HepG2 (cell line): ENCODE data around the gene XXYLT1. TPM values are rescaled to one million over a fixed set of nuclear protein-coding genes. Genes with fewer than 3 reads are reported as not detected.

Experiments used
- IRX3 ChIP-seq: sonication (generic); formaldehyde crosslinking; IDR thresholded peaks from 2 replicates; pipeline ENCODE4 v1.8.1; 2023; ENCODE audit warnings: mild to moderate bottlenecking, low read depth, missing genetic modification reagents, borderline replicate concordance
- REPIN1 ChIP-seq: sonication (generic); formaldehyde crosslinking; IDR thresholded peaks from 2 replicates; pipeline ENCODE4 v1.8.0; 2022; ENCODE audit warnings: missing genetic modification reagents, low read depth, mild to moderate bottlenecking, borderline replicate concordance
- polyA plus RNA-seq, 8 experiments: library from polyadenylated mRNA; depleted of rRNA in 3 of 8; stranded (reverse) in 7 of 8; unstranded in 1 of 8; fragments of >200 nt; fragmentation: Illumina TruSeq in 4 of 8; extraction: Trizol in 4 of 8; gene quantifications; 2 replicates each; pipeline versions ENCODE4 v1.2.1 to v1.2.3, GENCODE V29; 2011 to 2016; ENCODE audit warnings: low read depth in 4 of 8, missing spikeins in 1 of 8, mixed read lengths in 1 of 8; ENCODE audit not compliant: insufficient read depth in 1 of 8
- total RNA-seq, 5 experiments: library from RNA; depleted of rRNA; stranded (reverse); fragments of >200 nt; fragmentation: Illumina TruSeq; extraction: Trizol; gene quantifications; 2 replicates each; pipeline ENCODE4 v1.2.3, GENCODE V29; 2016; ENCODE audit warnings: low read depth in 1 of 5
- TF ChIP-seq, protein P1 (sequence below): sonication (generic); formaldehyde crosslinking; conservative IDR thresholded peaks from 2 replicates; pipeline ENCODE4 v1.4.0; 2020; ENCODE audit warnings: mild to moderate bottlenecking, missing genetic modification reagents, moderate library complexity
- TF ChIP-seq, protein P2 (sequence below): sonication (generic); formaldehyde crosslinking; IDR thresholded peaks from 2 replicates; pipeline ENCODE4 v1.4.0; 2020; ENCODE audit warnings: missing genetic modification reagents
- TF ChIP-seq, protein P3 (sequence below): sonication (generic); formaldehyde crosslinking; IDR thresholded peaks from 2 replicates; pipeline ENCODE4 v1.4.0; 2020; ENCODE audit warnings: missing genetic modification reagents, borderline replicate concordance

Gene XXYLT1
- total and polyA plus RNA-seq, 2 of the 13 experiments (the other 11 are each of a cell fraction or from before 2014, with no cell fraction given) = 17.7 to 19.0 TPM

DNA sequence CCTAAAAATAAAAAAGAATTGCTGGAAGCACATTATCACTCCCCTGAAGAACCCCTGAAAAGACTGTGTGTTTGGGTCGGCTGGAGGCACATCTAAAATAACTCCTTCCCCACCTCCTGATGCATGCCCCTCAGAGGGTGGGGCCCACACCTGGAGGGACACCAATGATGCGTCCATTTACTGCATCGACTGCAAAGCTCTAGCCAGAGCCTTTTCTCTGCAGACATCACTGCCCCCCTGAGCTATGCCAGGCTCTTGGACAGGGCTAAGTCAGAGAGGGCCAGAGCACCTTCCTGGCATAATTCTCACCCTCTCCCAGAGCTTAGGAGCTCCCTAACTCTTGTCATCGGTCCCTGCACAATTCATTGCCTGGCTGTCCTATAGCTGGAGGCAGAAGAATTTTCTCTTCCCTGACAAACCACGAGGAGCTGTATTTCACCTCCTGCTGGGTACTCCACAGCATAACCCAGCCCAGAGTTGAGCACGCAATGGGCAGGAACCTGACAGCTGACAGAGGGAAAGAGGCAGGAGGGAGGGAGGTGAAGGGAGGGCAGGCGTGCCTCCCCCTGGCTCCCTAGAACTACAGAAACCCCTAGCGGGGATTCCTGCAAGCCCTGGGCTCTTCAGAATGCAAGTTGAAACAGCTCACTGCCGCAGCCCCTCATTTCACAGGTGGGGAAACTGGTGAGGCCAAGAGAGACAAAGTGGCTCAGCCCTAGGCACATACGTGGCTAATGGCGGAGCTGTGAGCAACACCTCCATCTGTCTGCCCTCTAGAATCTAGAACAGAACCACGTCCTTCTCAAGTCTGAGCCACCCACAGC lies 46.6 kb downstream of the XXYLT1 start (continued):
- TF ChIP-seq, protein P1, sequence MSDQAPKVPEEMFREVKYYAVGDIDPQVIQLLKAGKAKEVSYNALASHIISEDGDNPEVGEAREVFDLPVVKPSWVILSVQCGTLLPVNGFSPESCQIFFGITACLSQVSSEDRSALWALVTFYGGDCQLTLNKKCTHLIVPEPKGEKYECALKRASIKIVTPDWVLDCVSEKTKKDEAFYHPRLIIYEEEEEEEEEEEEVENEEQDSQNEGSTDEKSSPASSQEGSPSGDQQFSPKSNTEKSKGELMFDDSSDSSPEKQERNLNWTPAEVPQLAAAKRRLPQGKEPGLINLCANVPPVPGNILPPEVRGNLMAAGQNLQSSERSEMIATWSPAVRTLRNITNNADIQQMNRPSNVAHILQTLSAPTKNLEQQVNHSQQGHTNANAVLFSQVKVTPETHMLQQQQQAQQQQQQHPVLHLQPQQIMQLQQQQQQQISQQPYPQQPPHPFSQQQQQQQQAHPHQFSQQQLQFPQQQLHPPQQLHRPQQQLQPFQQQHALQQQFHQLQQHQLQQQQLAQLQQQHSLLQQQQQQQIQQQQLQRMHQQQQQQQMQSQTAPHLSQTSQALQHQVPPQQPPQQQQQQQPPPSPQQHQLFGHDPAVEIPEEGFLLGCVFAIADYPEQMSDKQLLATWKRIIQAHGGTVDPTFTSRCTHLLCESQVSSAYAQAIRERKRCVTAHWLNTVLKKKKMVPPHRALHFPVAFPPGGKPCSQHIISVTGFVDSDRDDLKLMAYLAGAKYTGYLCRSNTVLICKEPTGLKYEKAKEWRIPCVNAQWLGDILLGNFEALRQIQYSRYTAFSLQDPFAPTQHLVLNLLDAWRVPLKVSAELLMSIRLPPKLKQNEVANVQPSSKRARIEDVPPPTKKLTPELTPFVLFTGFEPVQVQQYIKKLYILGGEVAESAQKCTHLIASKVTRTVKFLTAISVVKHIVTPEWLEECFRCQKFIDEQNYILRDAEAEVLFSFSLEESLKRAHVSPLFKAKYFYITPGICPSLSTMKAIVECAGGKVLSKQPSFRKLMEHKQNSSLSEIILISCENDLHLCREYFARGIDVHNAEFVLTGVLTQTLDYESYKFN = no peak
- TF ChIP-seq REPIN1 (CRISPR knock-in tag) (no peak), IRX3 (CRISPR knock-in tag) (no peak)
- TF ChIP-seq, protein P2, sequence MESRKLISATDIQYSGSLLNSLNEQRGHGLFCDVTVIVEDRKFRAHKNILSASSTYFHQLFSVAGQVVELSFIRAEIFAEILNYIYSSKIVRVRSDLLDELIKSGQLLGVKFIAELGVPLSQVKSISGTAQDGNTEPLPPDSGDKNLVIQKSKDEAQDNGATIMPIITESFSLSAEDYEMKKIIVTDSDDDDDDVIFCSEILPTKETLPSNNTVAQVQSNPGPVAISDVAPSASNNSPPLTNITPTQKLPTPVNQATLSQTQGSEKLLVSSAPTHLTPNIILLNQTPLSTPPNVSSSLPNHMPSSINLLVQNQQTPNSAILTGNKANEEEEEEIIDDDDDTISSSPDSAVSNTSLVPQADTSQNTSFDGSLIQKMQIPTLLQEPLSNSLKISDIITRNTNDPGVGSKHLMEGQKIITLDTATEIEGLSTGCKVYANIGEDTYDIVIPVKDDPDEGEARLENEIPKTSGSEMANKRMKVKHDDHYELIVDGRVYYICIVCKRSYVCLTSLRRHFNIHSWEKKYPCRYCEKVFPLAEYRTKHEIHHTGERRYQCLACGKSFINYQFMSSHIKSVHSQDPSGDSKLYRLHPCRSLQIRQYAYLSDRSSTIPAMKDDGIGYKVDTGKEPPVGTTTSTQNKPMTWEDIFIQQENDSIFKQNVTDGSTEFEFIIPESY (CRISPR knock-in tag) = no peak
- TF ChIP-seq, protein P3, sequence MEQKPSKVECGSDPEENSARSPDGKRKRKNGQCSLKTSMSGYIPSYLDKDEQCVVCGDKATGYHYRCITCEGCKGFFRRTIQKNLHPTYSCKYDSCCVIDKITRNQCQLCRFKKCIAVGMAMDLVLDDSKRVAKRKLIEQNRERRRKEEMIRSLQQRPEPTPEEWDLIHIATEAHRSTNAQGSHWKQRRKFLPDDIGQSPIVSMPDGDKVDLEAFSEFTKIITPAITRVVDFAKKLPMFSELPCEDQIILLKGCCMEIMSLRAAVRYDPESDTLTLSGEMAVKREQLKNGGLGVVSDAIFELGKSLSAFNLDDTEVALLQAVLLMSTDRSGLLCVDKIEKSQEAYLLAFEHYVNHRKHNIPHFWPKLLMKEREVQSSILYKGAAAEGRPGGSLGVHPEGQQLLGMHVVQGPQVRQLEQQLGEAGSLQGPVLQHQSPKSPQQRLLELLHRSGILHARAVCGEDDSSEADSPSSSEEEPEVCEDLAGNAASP (CRISPR knock-in tag) = no peak
